Measurements from ENCODE around the gene SBNO2. TPM values are rescaled to one million over a fixed set of nuclear protein-coding genes. Genes with fewer than 3 reads are reported as not detected.

SBNO2 gene
- total and polyA plus RNA-seq, 2 of the 4 experiments (the other 2 are of a cell fraction), result 13.4 to 40.5 TPM

GRCh38 chr19:1105873-1106840, 67.9 kb downstream of the SBNO2 start (continued):
- TF ChIP-seq CTCF (conservative IDR thresholded peaks at IDR 0.05; ENCODE audit: low read depth, low read length) (no peak), FOS (IDR thresholded peaks at IDR 0.05; ENCODE audit: low read depth, low read length) (no peak)

Measured in IMR-90 (cell line).